Measurements from ENCODE around the gene HARBI1. TPM values are rescaled to one million over a fixed set of nuclear protein-coding genes. Genes with fewer than 3 reads are reported as not detected.

HARBI1 gene
- total and polyA plus RNA-seq, 10 of the 15 experiments (the other 5 are each of a cell fraction or from before 2014, with no cell fraction given): 3.6 to 8.4 (median 5.2) TPM

GRCh38 chr11:46664612-46665011 is 47.6 kb upstream of the HARBI1 start:
- Histone ChIP-seq H3K36me3 (ENCODE audit: control insufficient read depth in 2 of 2, insufficient read depth in 2 of 2, low read length in 1 of 2) (peaks cover 11 to 30% of the 10 kb centered on the region in 2 experiments), H3K4me3 (no peak overlapping the region), H4K20me1 (ENCODE audit: control insufficient read depth, insufficient read depth) (no peaks in the 10 kb centered on the region), H3K9ac (ENCODE audit: control insufficient read depth, insufficient read depth, low read length) (no peak overlapping the region), H3K79me2 (ENCODE audit: control insufficient read depth, insufficient read depth, low read length) (no peaks in the 10 kb centered on the region), H3K27me3 (replicated peaks in 1 of 2; ENCODE audit: control insufficient read depth in 2 of 2, insufficient read depth in 2 of 2, low read length in 1 of 2) (no peaks in the 10 kb centered on the region), H3K9me3 (replicated peaks; ENCODE audit: control insufficient read depth, insufficient read depth, low read length) (no peaks in the 10 kb centered on the region), H3K4me1 (ENCODE audit: control insufficient read depth, insufficient read depth, low read length) (no peaks in the 10 kb centered on the region), H3K4me2 (ENCODE audit: control insufficient read depth, insufficient read depth) (no peak overlapping the region), H2AFZ (ENCODE audit: control insufficient read depth, low read depth, low read length) (no peak overlapping the region), H3K27ac (ENCODE audit: control insufficient read depth, insufficient read depth) (no peak overlapping the region)
- intact Hi-C loops (cut with micrococcal nuclease; ENCODE audit: unreplicated experiment) (no loop called here), in situ Hi-C loops (cut with MboI) (no loop called here)
- ATAC-seq: no peak
- POLR2A ChIA-PET: no interaction called here
- FAIRE-seq: no peak
- TF ChIP-seq IRF4 (IDR thresholded peaks at IDR 0.05; ENCODE audit: low read depth, low read length) (no peak), SUPT20H (IDR thresholded peaks at IDR 0.05; ENCODE audit: borderline replicate concordance, control insufficient read depth, low read depth, low read length) (no peak), TBL1XR1 (IDR thresholded peaks at IDR 0.05; ENCODE audit: low read depth, low read length) (no peak), YY1 (IDR thresholded peaks at IDR 0.05; ENCODE audit: low read depth, low read length) (no peak), E2F4 (IDR thresholded peaks at IDR 0.05; ENCODE audit: low read depth, low read length) (no peak), MYB (IDR thresholded peaks at IDR 0.05; ENCODE audit: borderline replicate concordance, low read depth, low read length) (no peak), POLR2A (IDR thresholded peaks at IDR 0.05; ENCODE audit: low read depth, low read length) (no peak), PAX5 (IDR thresholded peaks at IDR 0.05; ENCODE audit: borderline replicate concordance, low read depth, low read length) (no peak), PAX8 (IDR thresholded peaks at IDR 0.05) (no peak), RBBP5 (conservative IDR thresholded peaks at IDR 0.05) (no peak), STAT1 (conservative IDR thresholded peaks at IDR 0.05) (no peak), MEF2A (IDR thresholded peaks at IDR 0.05; ENCODE audit: insufficient read depth, low read depth, low read length) (no peak)
- TF ChIP-seq, protein P1, sequence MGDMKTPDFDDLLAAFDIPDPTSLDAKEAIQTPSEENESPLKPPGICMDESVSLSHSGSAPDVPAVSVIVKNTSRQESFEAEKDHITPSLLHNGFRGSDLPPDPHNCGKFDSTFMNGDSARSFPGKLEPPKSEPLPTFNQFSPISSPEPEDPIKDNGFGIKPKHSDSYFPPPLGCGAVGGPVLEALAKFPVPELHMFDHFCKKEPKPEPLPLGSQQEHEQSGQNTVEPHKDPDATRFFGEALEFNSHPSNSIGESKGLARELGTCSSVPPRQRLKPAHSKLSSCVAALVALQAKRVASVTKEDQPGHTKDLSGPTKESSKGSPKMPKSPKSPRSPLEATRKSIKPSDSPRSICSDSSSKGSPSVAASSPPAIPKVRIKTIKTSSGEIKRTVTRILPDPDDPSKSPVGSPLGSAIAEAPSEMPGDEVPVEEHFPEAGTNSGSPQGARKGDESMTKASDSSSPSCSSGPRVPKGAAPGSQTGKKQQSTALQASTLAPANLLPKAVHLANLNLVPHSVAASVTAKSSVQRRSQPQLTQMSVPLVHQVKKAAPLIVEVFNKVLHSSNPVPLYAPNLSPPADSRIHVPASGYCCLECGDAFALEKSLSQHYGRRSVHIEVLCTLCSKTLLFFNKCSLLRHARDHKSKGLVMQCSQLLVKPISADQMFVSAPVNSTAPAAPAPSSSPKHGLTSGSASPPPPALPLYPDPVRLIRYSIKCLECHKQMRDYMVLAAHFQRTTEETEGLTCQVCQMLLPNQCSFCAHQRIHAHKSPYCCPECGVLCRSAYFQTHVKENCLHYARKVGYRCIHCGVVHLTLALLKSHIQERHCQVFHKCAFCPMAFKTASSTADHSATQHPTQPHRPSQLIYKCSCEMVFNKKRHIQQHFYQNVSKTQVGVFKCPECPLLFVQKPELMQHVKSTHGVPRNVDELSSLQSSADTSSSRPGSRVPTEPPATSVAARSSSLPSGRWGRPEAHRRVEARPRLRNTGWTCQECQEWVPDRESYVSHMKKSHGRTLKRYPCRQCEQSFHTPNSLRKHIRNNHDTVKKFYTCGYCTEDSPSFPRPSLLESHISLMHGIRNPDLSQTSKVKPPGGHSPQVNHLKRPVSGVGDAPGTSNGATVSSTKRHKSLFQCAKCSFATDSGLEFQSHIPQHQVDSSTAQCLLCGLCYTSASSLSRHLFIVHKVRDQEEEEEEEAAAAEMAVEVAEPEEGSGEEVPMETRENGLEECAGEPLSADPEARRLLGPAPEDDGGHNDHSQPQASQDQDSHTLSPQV (IDR thresholded peaks at IDR 0.05): no peak
- RAD21 ChIA-PET (ENCODE audit: unreplicated experiment): no interaction called here
- DNase-seq (ENCODE audit: low read depth, low spot score): no peak
- CTCF ChIA-PET: no interaction called here
- WGBS (ENCODE audit: insufficient coverage, insufficient replicate concordance, low lambda C conversion rate, missing lambda C conversion rate): 74% methylated on average over 6 of the region's 6 CpGs
- no TSS peak for BruUV-seq (replicated peaks)
- SMC1A ChIA-PET (ENCODE audit: uncharacterized antibody, unreplicated experiment): no interaction called here
